ENCODE measurements around the gene ADGRF1. TPM values are rescaled to one million over a fixed set of nuclear protein-coding genes. Genes with fewer than 3 reads are reported as not detected.
"Not testable (repeated sequence)": the region's sequence is repeated elsewhere in the genome, so short reads cannot be mapped to it uniquely, and the experiment has no call there.

Gene ADGRF1
- polyA plus RNA-seq, 1 experiment = not detected

DNA sequence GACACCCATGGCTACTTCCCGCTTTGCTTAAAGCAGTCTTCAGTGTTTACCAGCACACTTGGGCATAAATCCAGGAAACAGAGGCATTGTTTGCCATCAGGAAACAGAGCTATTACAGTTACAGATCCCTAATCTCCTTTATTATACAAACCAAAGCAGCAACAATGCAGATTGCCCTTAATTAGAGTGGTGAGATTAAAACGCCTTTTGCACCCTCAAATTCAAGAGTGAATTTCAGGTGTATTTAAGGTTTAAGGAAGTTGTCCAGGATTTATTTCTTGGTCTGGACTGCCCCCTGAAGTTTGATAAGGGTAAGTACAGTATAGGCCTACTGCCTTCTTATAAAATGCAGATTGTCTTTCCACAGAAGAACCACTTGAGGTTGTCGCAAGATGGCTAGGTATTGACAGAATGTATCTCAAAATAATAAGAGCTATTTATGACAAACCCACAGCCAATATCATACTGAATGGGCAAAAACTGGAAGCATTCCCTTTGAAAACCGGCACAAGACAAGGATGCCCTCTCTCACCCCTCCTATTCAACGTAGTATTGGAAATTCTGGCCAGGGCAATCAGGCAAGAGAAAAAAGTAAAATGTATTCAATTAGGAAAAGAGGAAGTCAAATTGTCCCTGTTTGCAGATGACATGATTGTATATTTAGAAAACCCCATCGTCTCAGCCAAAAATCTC, 51.2 kb downstream of the ADGRF1 start:
- H3K27me3 ChIP-seq (ENCODE audit: control insufficient read depth, insufficient read depth, low read length); POLR2A ChIA-PET; H3K36me3 ChIP-seq (ENCODE audit: control insufficient read depth, insufficient read depth, low read length); H3K4me3 ChIP-seq (ENCODE audit: low read depth, low read length); DNase-seq (ENCODE audit: low read depth): not testable (repeated sequence)
- TF ChIP-seq, protein P1, sequence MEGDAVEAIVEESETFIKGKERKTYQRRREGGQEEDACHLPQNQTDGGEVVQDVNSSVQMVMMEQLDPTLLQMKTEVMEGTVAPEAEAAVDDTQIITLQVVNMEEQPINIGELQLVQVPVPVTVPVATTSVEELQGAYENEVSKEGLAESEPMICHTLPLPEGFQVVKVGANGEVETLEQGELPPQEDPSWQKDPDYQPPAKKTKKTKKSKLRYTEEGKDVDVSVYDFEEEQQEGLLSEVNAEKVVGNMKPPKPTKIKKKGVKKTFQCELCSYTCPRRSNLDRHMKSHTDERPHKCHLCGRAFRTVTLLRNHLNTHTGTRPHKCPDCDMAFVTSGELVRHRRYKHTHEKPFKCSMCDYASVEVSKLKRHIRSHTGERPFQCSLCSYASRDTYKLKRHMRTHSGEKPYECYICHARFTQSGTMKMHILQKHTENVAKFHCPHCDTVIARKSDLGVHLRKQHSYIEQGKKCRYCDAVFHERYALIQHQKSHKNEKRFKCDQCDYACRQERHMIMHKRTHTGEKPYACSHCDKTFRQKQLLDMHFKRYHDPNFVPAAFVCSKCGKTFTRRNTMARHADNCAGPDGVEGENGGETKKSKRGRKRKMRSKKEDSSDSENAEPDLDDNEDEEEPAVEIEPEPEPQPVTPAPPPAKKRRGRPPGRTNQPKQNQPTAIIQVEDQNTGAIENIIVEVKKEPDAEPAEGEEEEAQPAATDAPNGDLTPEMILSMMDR (IDR thresholded peaks at IDR 0.05; ENCODE audit: insufficient read depth, low read depth, low read length) = peak; percentile 61
- CTCF ChIA-PET = interaction anchor here (0.7 to 4.6 kb wide), 11 partner anchors 36 to 901 kb away, joined by 3 to 59 read pairs (median 4); no protein-coding TSS in a partner anchor

- ChIA-PET POLR2A (no interaction called here), CTCF (interaction anchor here (1.0 to 4.6 kb wide), 10 partner anchors 17 to 900 kb away, joined by 3 to 59 read pairs (median 4); no protein-coding TSS in a partner anchor)
- H3K27me3 ChIP-seq (ENCODE audit: control insufficient read depth, insufficient read depth, low read length) = 0 out of 2 replicates have a peak, but pooled peaks cover 2% of the 10 kb centered on the region
- no peaks in the 10 kb centered on the region for H3K36me3 ChIP-seq (ENCODE audit: control insufficient read depth, insufficient read depth, low read length)
- DNase-seq (ENCODE audit: low read depth) = no peak
- TF ChIP-seq, protein P1 (IDR thresholded peaks at IDR 0.05; ENCODE audit: insufficient read depth, low read depth, low read length) = no peak
- H3K4me3 ChIP-seq (ENCODE audit: low read depth, low read length) = no peak overlapping the region
Observed at GRCh38 chr6:46990031-46990644, 52.0 kb downstream of the ADGRF1 start.

GRCh38 chr6:46989398-46989797, 52.7 kb downstream of the ADGRF1 start:
- ChIA-PET POLR2A (no interaction called here), CTCF (interaction anchor here (1.3 to 4.6 kb wide), 3 partner anchors 16 to 141 kb away, joined by 3 to 59 read pairs (median 35); no protein-coding TSS in a partner anchor)
- Histone ChIP-seq H3K4me3 (ENCODE audit: low read depth, low read length) (no peak overlapping the region), H3K36me3 (ENCODE audit: control insufficient read depth, insufficient read depth, low read length) (no peaks in the 10 kb centered on the region), H3K27me3 (ENCODE audit: control insufficient read depth, insufficient read depth, low read length) (0 out of 2 replicates have a peak, but pooled peaks cover 2% of the 10 kb centered on the region)
- TF ChIP-seq, protein P1 (IDR thresholded peaks at IDR 0.05; ENCODE audit: insufficient read depth, low read depth, low read length) = no peak
- DNase-seq (ENCODE audit: low read depth) = no peak

GRCh38 chr6:46985943-46986342, 56.2 kb downstream of the ADGRF1 start:
- DNase-seq (ENCODE audit: low read depth) = no peak
- TF ChIP-seq, protein P1 (IDR thresholded peaks at IDR 0.05; ENCODE audit: insufficient read depth, low read depth, low read length) = no peak

DNA sequence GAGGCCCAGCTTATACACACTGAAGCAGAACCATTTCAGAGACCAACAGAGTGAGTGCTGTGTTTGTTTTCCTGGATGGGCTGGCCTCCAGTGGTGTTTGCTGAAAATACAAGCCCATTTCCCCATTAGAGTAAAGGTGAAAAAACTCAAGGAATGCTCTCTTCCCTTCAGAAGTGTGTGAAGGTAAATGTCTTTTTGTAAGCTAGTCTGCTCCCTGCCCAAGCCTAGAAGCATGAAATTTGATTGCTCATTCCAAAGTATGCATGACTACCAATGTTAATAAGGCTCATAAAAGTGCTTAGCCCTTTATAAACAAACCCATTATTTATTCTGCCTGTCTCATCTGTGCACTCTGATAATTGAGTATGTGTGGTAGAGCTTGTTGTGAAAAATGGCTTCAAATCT, 59.1 kb downstream of the ADGRF1 start:
- ChIA-PET CTCF (interaction anchor here (2.5 to 4.4 kb wide), 2 partner anchors 128 to 134 kb away, joined by 13 to 29 read pairs; no protein-coding TSS in a partner anchor), POLR2A (no interaction called here)
- no peaks in the 10 kb centered on the region for H3K36me3 ChIP-seq (ENCODE audit: control insufficient read depth, insufficient read depth, low read length)
- peak; percentile 74 for DNase-seq (ENCODE audit: low read depth)
- no peak overlapping the region for H3K4me3 ChIP-seq (ENCODE audit: low read depth, low read length)
- TF ChIP-seq, protein P1 (IDR thresholded peaks at IDR 0.05; ENCODE audit: insufficient read depth, low read depth, low read length) = 0 out of 2 replicates have a peak, but pooled peaks have one; percentile 4
- no peaks in the 10 kb centered on the region for H3K27me3 ChIP-seq (ENCODE audit: control insufficient read depth, insufficient read depth, low read length)

More at GRCh38 chr6:46985943-46986342, 56.2 kb downstream of the ADGRF1 start:
- Histone ChIP-seq H3K4me3 (ENCODE audit: low read depth, low read length) (no peak overlapping the region), H3K36me3 (ENCODE audit: control insufficient read depth, insufficient read depth, low read length) (no peaks in the 10 kb centered on the region), H3K27me3 (ENCODE audit: control insufficient read depth, insufficient read depth, low read length) (0 out of 2 replicates have a peak, but pooled peaks cover 2% of the 10 kb centered on the region)
- POLR2A ChIA-PET = no interaction called here
- CTCF ChIA-PET = interaction anchor here (1.2 to 4.4 kb wide), 3 partner anchors 57 to 137 kb away, joined by 4 to 29 read pairs (median 13); no protein-coding TSS in a partner anchor
